PC-3 (cell line): ENCODE results near the gene DNAH3. TPM values are rescaled to one million over a fixed set of nuclear protein-coding genes. Genes with fewer than 3 reads are reported as not detected.

Source experiments
- ATAC-seq: fragments of 200-7000 bp; cut with Tn5 transposase; 2 replicates; pipeline ENCODE4 v1.9.1; 2020; ENCODE audit warnings: mild to moderate bottlenecking, moderate library complexity
- BruUV-seq: library from RNA; stranded (reverse); fragments of 400-500 nt; replicated peaks from 2 replicates; lab custom pipeline; 2021; lab: Mats Ljungman, UMichigan
- CTCF ChIA-PET: fragments of 300-600 bp; sonication (Branson Sonifier 250); formaldehyde crosslinking; loops from one replicate; lab custom pipeline; 2022; ENCODE audit warnings: antibody characterized with exemption; lab: Charles Lee
- POLR2A ChIA-PET: fragments of 300-600 bp; sonication (Branson Sonifier 250); formaldehyde crosslinking; loops from one replicate; lab custom pipeline; 2022; ENCODE audit warnings: antibody characterized with exemption; ENCODE audit not compliant: unreplicated experiment; lab: Charles Lee
- DNase-seq: peaks from one replicate; pipeline ENCODE4 v3.0.0-alpha.2; 2015
- H2AFZ ChIP-seq: fragments of 300-600 bp; sonication (generic); 2 replicates; pipeline ENCODE4 v1.6.0; 2016; ENCODE audit warnings: antibody characterized with exemption, low read length
- H3F3A ChIP-seq: fragments of 300-600 bp; sonication (generic); one replicate; pipeline ENCODE4 v1.6.0; 2017; ENCODE audit warnings: antibody characterized with exemption, low read length, control low read depth, mild to moderate bottlenecking; ENCODE audit not compliant: unreplicated experiment
- H3K27ac ChIP-seq: fragments of 300-600 bp; sonication (generic); 2 replicates; pipeline ENCODE4 v1.5.1; 2016; ENCODE audit warnings: mild to moderate bottlenecking, low read length
- H3K27me3 ChIP-seq: fragments of 300-600 bp; sonication (generic); 2 replicates; pipeline ENCODE4 v1.6.1; 2016; ENCODE audit warnings: low read length, mixed read lengths
- H3K36me3 ChIP-seq: fragments of 300-600 bp; sonication (generic); 2 replicates; pipeline ENCODE4 v1.6.1; 2016; ENCODE audit warnings: low read depth, mixed run types, low read length, mixed read lengths
- H3K4me1 ChIP-seq: fragments of 300-600 bp; sonication (generic); 2 replicates; pipeline ENCODE4 v1.5.1; 2016; ENCODE audit warnings: low read length; ENCODE audit not compliant: insufficient read depth
- H3K4me2 ChIP-seq: fragments of 300-600 bp; sonication (generic); 2 replicates; pipeline ENCODE4 v1.6.0; 2016; ENCODE audit warnings: low read length
- H3K4me3 ChIP-seq: fragments of 300-600 bp; sonication (generic); 2 replicates; pipeline ENCODE4 v1.5.1; 2016; ENCODE audit warnings: mild to moderate bottlenecking, low read length, mixed read lengths
- H3K79me2 ChIP-seq: fragments of 300-600 bp; sonication (generic); 2 replicates; pipeline ENCODE4 v1.6.1; 2017; ENCODE audit warnings: low read length, mixed read lengths
- H3K9ac ChIP-seq: fragments of 300-600 bp; sonication (generic); 2 replicates; pipeline ENCODE4 v1.6.0; 2016; ENCODE audit warnings: mild to moderate bottlenecking, low read length
- H3K9me2 ChIP-seq: fragments of 300-600 bp; sonication (generic); replicated peaks from 2 replicates; pipeline ENCODE4 v1.6.1; 2016; ENCODE audit warnings: mixed run types, low read length, mixed read lengths
- H3K9me3 ChIP-seq: fragments of 300-600 bp; sonication (generic); 2 replicates; pipeline ENCODE4 v1.6.1; 2016; ENCODE audit warnings: low read length, mixed read lengths
- H4K20me1 ChIP-seq: fragments of 300-600 bp; sonication (generic); 2 replicates; pipeline ENCODE4 v1.6.1; 2016; ENCODE audit warnings: low read length, mixed read lengths
- EZH2 ChIP-seq: fragments of 300-600 bp; sonication (generic); IDR thresholded peaks from one replicate; pipeline ENCODE4 v1.6.1; 2017; ENCODE audit warnings: antibody characterized with exemption, mild to moderate bottlenecking, low read length; ENCODE audit not compliant: unreplicated experiment
- EZH2phosphoT487 ChIP-seq: fragments of 300-600 bp; sonication (generic); IDR thresholded peaks from 2 replicates; pipeline ENCODE4 v1.6.1; 2018; ENCODE audit warnings: mild to moderate bottlenecking, antibody characterized with exemption, low read length, borderline replicate concordance
- intact Hi-C: fragments of 100-400 bp; cut with micrococcal nuclease; formaldehyde crosslinking; loops from 2 replicates; pipeline ENCODE4 v1.9.0; 2023
- total RNA-seq: library from RNA; depleted of rRNA; stranded (reverse); fragments of >200 nt; gene quantifications from 2 replicates; pipeline ENCODE4 v1.2.3, GENCODE V29; 2014
- TF ChIP-seq, protein P1 (sequence below): fragments of 300-600 bp; sonication (generic); conservative IDR thresholded peaks from 2 replicates; pipeline ENCODE4 v1.5.1; 2017; ENCODE audit warnings: antibody characterized with exemption, low read depth, mild to moderate bottlenecking, low read length

DNAH3 gene
- total RNA-seq, 1 experiment from 2014 or later = 0.11 TPM

DNA sequence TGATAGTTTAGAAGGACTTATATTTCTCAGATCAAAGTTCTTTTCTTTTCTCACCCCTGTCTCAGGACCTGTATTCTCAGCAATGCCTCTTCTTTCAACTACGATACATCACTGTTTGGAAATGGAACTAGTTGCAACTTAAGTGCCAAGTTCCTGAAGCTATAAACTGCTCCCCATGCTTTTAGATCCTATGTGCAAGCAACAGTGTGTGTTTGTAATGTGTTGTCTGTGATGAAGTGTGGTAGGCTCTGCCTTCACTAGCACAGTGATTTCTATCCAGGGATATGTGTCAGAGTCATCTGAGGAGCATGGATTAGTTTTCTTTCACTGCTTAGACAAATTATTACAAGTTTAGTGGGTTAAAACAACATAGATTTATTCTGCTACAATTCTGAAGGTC is 42.3 kb upstream of the DNAH3 start:
- ChIA-PET POLR2A (no interaction called here), CTCF (no interaction called here)
- no peak for DNase-seq

DNA sequence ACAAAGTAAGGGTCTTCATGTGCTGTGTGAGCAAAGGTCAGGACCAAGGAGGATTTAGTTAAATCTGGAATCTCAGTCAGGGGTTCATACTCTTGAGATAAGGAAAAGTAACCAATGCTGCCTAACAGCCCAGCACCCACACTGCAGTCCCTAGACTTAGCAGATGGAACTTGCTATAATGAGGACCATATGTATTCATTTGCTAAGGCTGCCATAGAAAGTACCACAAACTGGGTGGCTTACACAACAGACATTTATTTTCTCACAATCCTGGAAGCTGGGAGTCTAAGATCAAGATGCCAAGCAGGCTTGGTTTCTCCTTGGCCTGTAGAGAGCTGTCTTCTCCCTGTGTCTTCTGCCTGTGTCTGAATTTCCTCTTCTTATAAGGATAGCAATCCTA is 40.0 kb upstream of the DNAH3 start:
- no peak for TF ChIP-seq EZH2phosphoT487
- H2AFZ ChIP-seq = no peak overlapping the region
- H3K27me3 ChIP-seq = peaks cover 8% of the 10 kb centered on the region; the same call in 1 of the 2 replicates
- no peaks in the 10 kb centered on the region for H3F3A ChIP-seq
- H3K4me2 ChIP-seq = no peak overlapping the region
- DNase-seq = no peak
- no peaks in the 10 kb centered on the region for H3K9me2 ChIP-seq
- no peak overlapping the region for H3K4me3 ChIP-seq
- H4K20me1 ChIP-seq = no peaks in the 10 kb centered on the region
- intact Hi-C loops = no loop called here
- H3K27ac ChIP-seq = no peak overlapping the region
- CTCF ChIA-PET = no interaction called here
- POLR2A ChIA-PET = no interaction called here
- peaks cover 11% of the 10 kb centered on the region for H3K4me1 ChIP-seq
- no TSS peak for BruUV-seq
- no peaks in the 10 kb centered on the region for H3K36me3 ChIP-seq
- no peaks in the 10 kb centered on the region for H3K79me2 ChIP-seq
- no peak overlapping the region for H3K9ac ChIP-seq
- no peak for ATAC-seq
- no peaks in the 10 kb centered on the region for H3K9me3 ChIP-seq

More for the DNA sequence above, 42.3 kb upstream of the DNAH3 start:
- no peaks in the 10 kb centered on the region for H3K36me3 ChIP-seq
- no peaks in the 10 kb centered on the region for H3K79me2 ChIP-seq
- no peaks in the 10 kb centered on the region for H4K20me1 ChIP-seq
- intact Hi-C loops = no loop called here
- no peak overlapping the region for H3K9ac ChIP-seq
- no peaks in the 10 kb centered on the region for H3K9me2 ChIP-seq
- H3K4me3 ChIP-seq = no peak overlapping the region
- peaks cover 7% of the 10 kb centered on the region for H3K4me1 ChIP-seq
- no TSS peak for BruUV-seq
- H2AFZ ChIP-seq = no peak overlapping the region
- peaks cover 21% of the 10 kb centered on the region for H3K27me3 ChIP-seq
- no peaks in the 10 kb centered on the region for H3F3A ChIP-seq
- H3K4me2 ChIP-seq = no peak overlapping the region
- ATAC-seq = no peak
- H3K9me3 ChIP-seq = no peaks in the 10 kb centered on the region
- TF ChIP-seq EZH2phosphoT487 = no peak
- TF ChIP-seq, protein P1, sequence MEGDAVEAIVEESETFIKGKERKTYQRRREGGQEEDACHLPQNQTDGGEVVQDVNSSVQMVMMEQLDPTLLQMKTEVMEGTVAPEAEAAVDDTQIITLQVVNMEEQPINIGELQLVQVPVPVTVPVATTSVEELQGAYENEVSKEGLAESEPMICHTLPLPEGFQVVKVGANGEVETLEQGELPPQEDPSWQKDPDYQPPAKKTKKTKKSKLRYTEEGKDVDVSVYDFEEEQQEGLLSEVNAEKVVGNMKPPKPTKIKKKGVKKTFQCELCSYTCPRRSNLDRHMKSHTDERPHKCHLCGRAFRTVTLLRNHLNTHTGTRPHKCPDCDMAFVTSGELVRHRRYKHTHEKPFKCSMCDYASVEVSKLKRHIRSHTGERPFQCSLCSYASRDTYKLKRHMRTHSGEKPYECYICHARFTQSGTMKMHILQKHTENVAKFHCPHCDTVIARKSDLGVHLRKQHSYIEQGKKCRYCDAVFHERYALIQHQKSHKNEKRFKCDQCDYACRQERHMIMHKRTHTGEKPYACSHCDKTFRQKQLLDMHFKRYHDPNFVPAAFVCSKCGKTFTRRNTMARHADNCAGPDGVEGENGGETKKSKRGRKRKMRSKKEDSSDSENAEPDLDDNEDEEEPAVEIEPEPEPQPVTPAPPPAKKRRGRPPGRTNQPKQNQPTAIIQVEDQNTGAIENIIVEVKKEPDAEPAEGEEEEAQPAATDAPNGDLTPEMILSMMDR = no peak
- no peak for TF ChIP-seq EZH2
- no peak overlapping the region for H3K27ac ChIP-seq

DNA sequence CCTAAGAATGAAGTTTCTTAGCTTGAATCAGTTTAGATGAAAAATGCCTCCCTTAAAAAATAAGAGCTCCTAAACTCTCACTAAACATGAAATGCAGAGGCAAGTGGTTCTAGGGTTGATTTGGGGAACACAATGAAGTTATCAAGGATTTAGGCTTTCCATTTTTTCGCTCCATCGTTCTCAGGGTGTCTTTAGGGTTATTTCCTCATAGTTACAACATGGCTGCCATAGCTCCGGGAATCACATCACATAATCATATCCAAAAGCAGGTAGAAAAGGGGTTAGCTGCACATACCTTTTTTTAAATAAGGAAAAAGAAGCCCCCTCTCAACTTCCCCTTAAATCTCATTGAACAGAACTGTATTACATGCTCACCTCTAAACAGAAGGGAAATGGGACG is 39.4 kb upstream of the DNAH3 start:
- H3K36me3 ChIP-seq = no peaks in the 10 kb centered on the region
- DNase-seq (no peak), ATAC-seq (no peak)
- no peak overlapping the region for H3K9ac ChIP-seq
- H3K27ac ChIP-seq = no peak overlapping the region
- no peaks in the 10 kb centered on the region for H4K20me1 ChIP-seq
- H2AFZ ChIP-seq = no peak overlapping the region
- ChIA-PET POLR2A (no interaction called here), CTCF (interaction anchor here (2.2 kb wide), 1 partner anchor 111 kb away, joined by 9 read pairs; no protein-coding TSS in a partner anchor)
- no TSS peak for BruUV-seq
- no peaks in the 10 kb centered on the region for H3K9me2 ChIP-seq
- no peaks in the 10 kb centered on the region for H3K79me2 ChIP-seq
- no peak overlapping the region for H3K4me2 ChIP-seq
- peaks cover 11% of the 10 kb centered on the region for H3K4me1 ChIP-seq
- intact Hi-C loops = no loop called here
- no peaks in the 10 kb centered on the region for H3F3A ChIP-seq
- H3K4me3 ChIP-seq = no peak overlapping the region
- H3K27me3 ChIP-seq = peaks cover 6% of the 10 kb centered on the region; the same call in 1 of the 2 replicates
- TF ChIP-seq, protein P1 = no peak
- TF ChIP-seq EZH2 = no peak
- TF ChIP-seq EZH2phosphoT487 = no peak
- no peaks in the 10 kb centered on the region for H3K9me3 ChIP-seq
